K562 (cell line): ENCODE results near the gene DNAJC19.

ENCODE experiments used
- ASH1L ChIP-seq: fragments of 450-650 bp; IDR thresholded peaks from 2 replicates; pipeline ENCODE4 v1.6.1; 2018; ENCODE audit warnings: borderline replicate concordance, mild to moderate bottlenecking, low read depth; ENCODE audit not compliant: partially characterized antibody
- NBN ChIP-seq: fragments of 450-650 bp; IDR thresholded peaks from 2 replicates; pipeline ENCODE4 v1.6.1; 2016; ENCODE audit warnings: low read depth, mild to moderate bottlenecking
- SMARCB1 ChIP-seq: IDR thresholded peaks from 2 replicates; pipeline ENCODE4 v1.6.1; 2011; ENCODE audit warnings: improper control_type of control experiment, low read depth; ENCODE audit not compliant: insufficient read length
- TF ChIP-seq, protein P1 (sequence below), 3 experiments: IDR thresholded peaks in 2 of 3; conservative IDR thresholded peaks in 1 of 3; 2 replicates each; pipeline ENCODE4 v1.5.1; 2011 to 2012; ENCODE audit warnings: low read length in 3 of 3, mild to moderate bottlenecking in 3 of 3, control low read depth in 2 of 3, improper control_type of control experiment in 1 of 3, inconsistent platforms in 1 of 3, low read depth in 1 of 3, mixed read lengths in 1 of 3, moderate library complexity in 1 of 3; ENCODE audit not compliant: insufficient read depth in 2 of 3
- TF ChIP-seq, protein P2 (sequence below), 2 experiments: fragments of 450-650 bp; formaldehyde crosslinking in 1 of 2; IDR thresholded peaks; 2 replicates each; pipeline versions ENCODE4 v1.4.0 to v1.6.1; 2014 to 2020; ENCODE audit warnings: mild to moderate bottlenecking in 2 of 2, borderline replicate concordance in 1 of 2, low read depth in 1 of 2

DNA sequence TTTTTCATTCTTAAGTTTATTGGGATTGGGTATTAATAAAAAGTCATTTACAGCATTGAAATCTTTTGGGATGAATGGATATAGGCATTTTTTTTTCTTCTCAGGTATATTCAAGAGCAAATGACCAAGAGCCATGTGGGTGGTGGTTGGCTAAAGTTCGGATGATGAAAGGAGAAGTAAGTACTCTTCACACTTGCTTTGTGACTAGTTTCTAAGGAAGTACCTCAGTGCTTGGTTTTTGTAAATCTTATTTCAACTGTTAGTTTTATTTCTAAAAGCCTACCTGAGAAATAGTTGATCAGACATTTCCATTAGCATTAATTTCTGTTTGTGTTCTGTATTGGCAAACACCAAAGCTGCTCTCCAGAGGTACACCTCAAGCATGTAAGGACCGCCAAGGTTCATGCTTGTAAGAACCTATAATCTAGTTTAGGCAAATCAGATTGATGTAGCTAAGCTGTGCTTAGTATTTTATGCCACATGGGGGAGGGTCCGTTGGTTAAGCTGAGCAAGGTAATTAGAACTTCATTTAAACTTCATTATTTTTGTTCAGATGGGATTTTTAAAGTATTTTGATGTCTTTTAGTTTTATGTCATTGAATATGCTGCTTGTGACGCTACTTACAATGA lies 41.7 kb downstream of the DNAJC19 start:
- TF ChIP-seq, protein P1, sequence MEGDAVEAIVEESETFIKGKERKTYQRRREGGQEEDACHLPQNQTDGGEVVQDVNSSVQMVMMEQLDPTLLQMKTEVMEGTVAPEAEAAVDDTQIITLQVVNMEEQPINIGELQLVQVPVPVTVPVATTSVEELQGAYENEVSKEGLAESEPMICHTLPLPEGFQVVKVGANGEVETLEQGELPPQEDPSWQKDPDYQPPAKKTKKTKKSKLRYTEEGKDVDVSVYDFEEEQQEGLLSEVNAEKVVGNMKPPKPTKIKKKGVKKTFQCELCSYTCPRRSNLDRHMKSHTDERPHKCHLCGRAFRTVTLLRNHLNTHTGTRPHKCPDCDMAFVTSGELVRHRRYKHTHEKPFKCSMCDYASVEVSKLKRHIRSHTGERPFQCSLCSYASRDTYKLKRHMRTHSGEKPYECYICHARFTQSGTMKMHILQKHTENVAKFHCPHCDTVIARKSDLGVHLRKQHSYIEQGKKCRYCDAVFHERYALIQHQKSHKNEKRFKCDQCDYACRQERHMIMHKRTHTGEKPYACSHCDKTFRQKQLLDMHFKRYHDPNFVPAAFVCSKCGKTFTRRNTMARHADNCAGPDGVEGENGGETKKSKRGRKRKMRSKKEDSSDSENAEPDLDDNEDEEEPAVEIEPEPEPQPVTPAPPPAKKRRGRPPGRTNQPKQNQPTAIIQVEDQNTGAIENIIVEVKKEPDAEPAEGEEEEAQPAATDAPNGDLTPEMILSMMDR (IDR thresholded peaks at IDR 0.05 in 2 of 3, conservative IDR thresholded peaks at IDR 0.05 in 1 of 3; ENCODE audit: insufficient read depth in 2 of 3, low read depth in 1 of 3, low read length in 3 of 3), result no peak
- no peak for TF ChIP-seq SMARCB1
- TF ChIP-seq NBN, result no peak
- TF ChIP-seq, protein P2, sequence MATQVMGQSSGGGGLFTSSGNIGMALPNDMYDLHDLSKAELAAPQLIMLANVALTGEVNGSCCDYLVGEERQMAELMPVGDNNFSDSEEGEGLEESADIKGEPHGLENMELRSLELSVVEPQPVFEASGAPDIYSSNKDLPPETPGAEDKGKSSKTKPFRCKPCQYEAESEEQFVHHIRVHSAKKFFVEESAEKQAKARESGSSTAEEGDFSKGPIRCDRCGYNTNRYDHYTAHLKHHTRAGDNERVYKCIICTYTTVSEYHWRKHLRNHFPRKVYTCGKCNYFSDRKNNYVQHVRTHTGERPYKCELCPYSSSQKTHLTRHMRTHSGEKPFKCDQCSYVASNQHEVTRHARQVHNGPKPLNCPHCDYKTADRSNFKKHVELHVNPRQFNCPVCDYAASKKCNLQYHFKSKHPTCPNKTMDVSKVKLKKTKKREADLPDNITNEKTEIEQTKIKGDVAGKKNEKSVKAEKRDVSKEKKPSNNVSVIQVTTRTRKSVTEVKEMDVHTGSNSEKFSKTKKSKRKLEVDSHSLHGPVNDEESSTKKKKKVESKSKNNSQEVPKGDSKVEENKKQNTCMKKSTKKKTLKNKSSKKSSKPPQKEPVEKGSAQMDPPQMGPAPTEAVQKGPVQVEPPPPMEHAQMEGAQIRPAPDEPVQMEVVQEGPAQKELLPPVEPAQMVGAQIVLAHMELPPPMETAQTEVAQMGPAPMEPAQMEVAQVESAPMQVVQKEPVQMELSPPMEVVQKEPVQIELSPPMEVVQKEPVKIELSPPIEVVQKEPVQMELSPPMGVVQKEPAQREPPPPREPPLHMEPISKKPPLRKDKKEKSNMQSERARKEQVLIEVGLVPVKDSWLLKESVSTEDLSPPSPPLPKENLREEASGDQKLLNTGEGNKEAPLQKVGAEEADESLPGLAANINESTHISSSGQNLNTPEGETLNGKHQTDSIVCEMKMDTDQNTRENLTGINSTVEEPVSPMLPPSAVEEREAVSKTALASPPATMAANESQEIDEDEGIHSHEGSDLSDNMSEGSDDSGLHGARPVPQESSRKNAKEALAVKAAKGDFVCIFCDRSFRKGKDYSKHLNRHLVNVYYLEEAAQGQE (IDR thresholded peaks at IDR 0.05; ENCODE audit: borderline replicate concordance), result no peak
- TF ChIP-seq, protein P2 (CRISPR knock-in tag; IDR thresholded peaks at IDR 0.05; ENCODE audit: low read depth), result no peak
- TF ChIP-seq ASH1L, result no peak
